ENCODE results near the gene PTPRT. TPM values are rescaled to one million over a fixed set of nuclear protein-coding genes. Genes with fewer than 3 reads are reported as not detected.

PTPRT gene
- total RNA-seq, 1 experiment from 2014 or later, result not detected

- POLR2A ChIA-PET (ENCODE audit: unreplicated experiment), result no interaction called here
- no peaks in the 10 kb centered on the region for H3K4me1 ChIP-seq (ENCODE audit: insufficient read depth, low read length)
- H3K4me2 ChIP-seq (ENCODE audit: low read length), result no peak overlapping the region
- no peak overlapping the region for H3K27ac ChIP-seq (ENCODE audit: low read length)
- no peak for TF ChIP-seq EZH2 (IDR thresholded peaks at IDR 0.05; ENCODE audit: low read length, unreplicated experiment)
- TF ChIP-seq CTCF (conservative IDR thresholded peaks at IDR 0.05; ENCODE audit: low read depth, low read length), result no peak
- no peak for TF ChIP-seq EZH2phosphoT487 (IDR thresholded peaks at IDR 0.05; ENCODE audit: borderline replicate concordance, low read length)
- no TSS peak for BruUV-seq (replicated peaks)
- H4K20me1 ChIP-seq (ENCODE audit: low read length), result no peaks in the 10 kb centered on the region
- CTCF ChIA-PET, result no interaction called here
- H3K36me3 ChIP-seq (ENCODE audit: low read depth, low read length), result no peaks in the 10 kb centered on the region
- no peak overlapping the region for H3K4me3 ChIP-seq (ENCODE audit: low read length)
- H3K9me3 ChIP-seq (ENCODE audit: low read length), result peaks cover 26% of the 10 kb centered on the region
- H3K9ac ChIP-seq (ENCODE audit: low read length), result no peak overlapping the region
- H3K9me2 ChIP-seq (replicated peaks; ENCODE audit: low read length), result no peaks in the 10 kb centered on the region
- H3K79me2 ChIP-seq (ENCODE audit: low read length), result no peaks in the 10 kb centered on the region
- ATAC-seq (no peak), DNase-seq (no peak)
- H3K27me3 ChIP-seq (ENCODE audit: low read length), result no peaks in the 10 kb centered on the region
- intact Hi-C loops (cut with micrococcal nuclease), result no loop called here
- no peaks in the 10 kb centered on the region for H3F3A ChIP-seq (ENCODE audit: low read length, unreplicated experiment)
- no peak overlapping the region for H2AFZ ChIP-seq (ENCODE audit: low read length)
Measured at GRCh38 chr20:42161228-42161829, 1028.4 kb downstream of the PTPRT start.

- POLR2A ChIA-PET (ENCODE audit: unreplicated experiment), result no interaction called here
- H3K27ac ChIP-seq (ENCODE audit: low read length), result no peak overlapping the region
- H3K79me2 ChIP-seq (ENCODE audit: low read length), result no peaks in the 10 kb centered on the region
- BruUV-seq (replicated peaks), result no TSS peak
- no peaks in the 10 kb centered on the region for H3K36me3 ChIP-seq (ENCODE audit: low read depth, low read length)
- H3K9ac ChIP-seq (ENCODE audit: low read length), result no peak overlapping the region
- H2AFZ ChIP-seq (ENCODE audit: low read length), result no peak overlapping the region
- no peaks in the 10 kb centered on the region for H3K9me2 ChIP-seq (replicated peaks; ENCODE audit: low read length)
- DNase-seq (no peak), ATAC-seq (no peak)
- no peaks in the 10 kb centered on the region for H3K4me1 ChIP-seq (ENCODE audit: insufficient read depth, low read length)
- H3K4me2 ChIP-seq (ENCODE audit: low read length), result no peak overlapping the region
- CTCF ChIA-PET, result no interaction called here
- no peak for TF ChIP-seq EZH2 (IDR thresholded peaks at IDR 0.05; ENCODE audit: low read length, unreplicated experiment)
- no peak for TF ChIP-seq CTCF (conservative IDR thresholded peaks at IDR 0.05; ENCODE audit: low read depth, low read length)
- TF ChIP-seq EZH2phosphoT487 (IDR thresholded peaks at IDR 0.05; ENCODE audit: borderline replicate concordance, low read length), result no peak
- H3F3A ChIP-seq (ENCODE audit: low read length, unreplicated experiment), result no peaks in the 10 kb centered on the region
- no peaks in the 10 kb centered on the region for H4K20me1 ChIP-seq (ENCODE audit: low read length)
- no peaks in the 10 kb centered on the region for H3K27me3 ChIP-seq (ENCODE audit: low read length)
- intact Hi-C loops (cut with micrococcal nuclease), result no loop called here
- H3K4me3 ChIP-seq (ENCODE audit: low read length), result no peak overlapping the region
- H3K9me3 ChIP-seq (ENCODE audit: low read length), result peaks cover 26% of the 10 kb centered on the region
Measured at GRCh38 chr20:42159808-42160207, 1029.9 kb downstream of the PTPRT start.

GRCh38 chr20:42158272-42158671 is 1031.4 kb downstream of the PTPRT start:
- Histone ChIP-seq H3K4me2 (ENCODE audit: low read length) (no peak overlapping the region), H3K36me3 (ENCODE audit: low read depth, low read length) (no peaks in the 10 kb centered on the region), H3K9me2 (replicated peaks; ENCODE audit: low read length) (no peaks in the 10 kb centered on the region), H3K9me3 (ENCODE audit: low read length) (peaks cover 26% of the 10 kb centered on the region), H3F3A (ENCODE audit: low read length, unreplicated experiment) (no peaks in the 10 kb centered on the region), H3K9ac (ENCODE audit: low read length) (no peak overlapping the region), H3K79me2 (ENCODE audit: low read length) (no peaks in the 10 kb centered on the region), H3K27me3 (ENCODE audit: low read length) (no peaks in the 10 kb centered on the region), H2AFZ (ENCODE audit: low read length) (no peak overlapping the region), H3K4me3 (ENCODE audit: low read length) (no peak overlapping the region), H3K27ac (ENCODE audit: low read length) (no peak overlapping the region), H4K20me1 (ENCODE audit: low read length) (no peaks in the 10 kb centered on the region), H3K4me1 (ENCODE audit: insufficient read depth, low read length) (no peaks in the 10 kb centered on the region)
- ATAC-seq (no peak), DNase-seq (no peak)
- intact Hi-C loops (cut with micrococcal nuclease), result no loop called here
- TF ChIP-seq EZH2 (IDR thresholded peaks at IDR 0.05; ENCODE audit: low read length, unreplicated experiment) (no peak), CTCF (conservative IDR thresholded peaks at IDR 0.05; ENCODE audit: low read depth, low read length) (no peak), EZH2phosphoT487 (IDR thresholded peaks at IDR 0.05; ENCODE audit: borderline replicate concordance, low read length) (no peak)
- ChIA-PET CTCF (no interaction called here), POLR2A (ENCODE audit: unreplicated experiment) (no interaction called here)
- BruUV-seq (replicated peaks), result no TSS peak

Measured in PC-3 (cell line).